GDM1 (cell line): ENCODE results near the gene LCE2C.

Source experiments
- DNase-seq: peaks from one replicate; lab custom pipeline; 2025; lab: John Stamatoyannopoulos, UW

LCE2C gene

DNA sequence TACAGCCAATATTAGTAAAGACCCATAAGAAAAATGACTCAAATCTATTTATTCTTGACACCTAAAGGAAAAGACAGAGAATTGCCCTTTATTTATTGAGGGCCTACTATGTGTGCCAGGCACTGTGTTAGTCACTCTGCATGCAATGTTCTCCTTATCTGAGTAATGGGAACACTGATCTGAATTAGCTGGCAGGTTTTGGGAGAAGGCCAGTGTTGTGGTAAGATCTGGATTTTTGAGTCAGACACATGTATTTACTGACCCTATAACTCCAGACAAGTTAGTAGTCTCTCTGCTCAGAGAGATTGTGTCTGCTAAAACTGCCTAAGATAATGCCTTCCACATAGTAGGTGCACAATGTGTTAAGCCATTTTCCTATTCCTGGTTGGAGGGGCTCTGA, 50.2 kb downstream of the LCE2C start:
- no peak for DNase-seq
